A673 (cell line): ENCODE data around the gene SNX19.

ENCODE experiments used
- CTCF ChIP-seq: fragments of 300-800, 200-600 bp; sonication (generic); conservative IDR thresholded peaks from 2 replicates; pipeline ENCODE4 v1.5.1; 2017; ENCODE audit warnings: low read depth, mild to moderate bottlenecking, antibody characterized with exemption, low read length, moderate library complexity, mixed read lengths
- EZH2 ChIP-seq: fragments of 200-600 bp; sonication (generic); IDR thresholded peaks from 2 replicates; pipeline ENCODE4 v1.6.1; 2017; ENCODE audit warnings: borderline replicate concordance, low read depth, mild to moderate bottlenecking, mixed read lengths, antibody characterized with exemption, low read length; ENCODE audit not compliant: poor library complexity, severe bottlenecking

GRCh38 chr11:130847517-130847916 lies 68.8 kb downstream of the SNX19 start:
- TF ChIP-seq CTCF: no peak
- no peak for TF ChIP-seq EZH2
